IgD-negative memory B cell (primary cell): ENCODE measurements around the gene ARHGAP27. TPM values are rescaled to one million over a fixed set of nuclear protein-coding genes. Genes with fewer than 3 reads are reported as not detected.
A peak's percentile ranks its signal among the peaks of the same experiment; 100 is the strongest.
"Not testable (repeated sequence)": the region's sequence is repeated elsewhere in the genome, so short reads cannot be mapped to it uniquely, and the experiment has no call there.

Source experiments
- H3K27ac Mint-ChIP-seq, 3 donors: one replicate each; pipeline ENCODE4 v1.8.0; 2020 to 2022; ENCODE audit warnings: mild to moderate bottlenecking in 3 of 3, mixed read lengths in 3 of 3, moderate library complexity in 1 of 3
- H3K27me3 Mint-ChIP-seq: one replicate; pipeline ENCODE4 v1.8.0; 2021; ENCODE audit warnings: mixed read lengths
- H3K36me3 Mint-ChIP-seq: one replicate; pipeline ENCODE4 v1.8.0; 2020; ENCODE audit warnings: mild to moderate bottlenecking, mixed read lengths
- H3K4me1 Mint-ChIP-seq, 3 donors: one replicate each; pipeline ENCODE4 v1.8.0; 2020 to 2022; ENCODE audit warnings: mixed read lengths in 3 of 3, mild to moderate bottlenecking in 1 of 3
- H3K4me3 Mint-ChIP-seq, 4 donors: one replicate each; pipeline ENCODE4 v1.8.0; 2020 to 2022; ENCODE audit warnings: mild to moderate bottlenecking in 4 of 4, mixed read lengths in 4 of 4, moderate library complexity in 3 of 4
- H3K9me3 Mint-ChIP-seq, 3 donors: one replicate each; pipeline ENCODE4 v1.8.0; 2020 to 2021; ENCODE audit warnings: mixed read lengths in 3 of 3, mild to moderate bottlenecking in 1 of 3
- polyA plus RNA-seq: library from polyadenylated mRNA; unstranded; fragments of 300-500 nt; fragmentation: Illumina TruSeq; gene quantifications from one replicate; pipeline ENCODE4 v1.2.3, GENCODE V29; 2021

Gene ARHGAP27
- 65.3 TPM for polyA plus RNA-seq

DNA sequence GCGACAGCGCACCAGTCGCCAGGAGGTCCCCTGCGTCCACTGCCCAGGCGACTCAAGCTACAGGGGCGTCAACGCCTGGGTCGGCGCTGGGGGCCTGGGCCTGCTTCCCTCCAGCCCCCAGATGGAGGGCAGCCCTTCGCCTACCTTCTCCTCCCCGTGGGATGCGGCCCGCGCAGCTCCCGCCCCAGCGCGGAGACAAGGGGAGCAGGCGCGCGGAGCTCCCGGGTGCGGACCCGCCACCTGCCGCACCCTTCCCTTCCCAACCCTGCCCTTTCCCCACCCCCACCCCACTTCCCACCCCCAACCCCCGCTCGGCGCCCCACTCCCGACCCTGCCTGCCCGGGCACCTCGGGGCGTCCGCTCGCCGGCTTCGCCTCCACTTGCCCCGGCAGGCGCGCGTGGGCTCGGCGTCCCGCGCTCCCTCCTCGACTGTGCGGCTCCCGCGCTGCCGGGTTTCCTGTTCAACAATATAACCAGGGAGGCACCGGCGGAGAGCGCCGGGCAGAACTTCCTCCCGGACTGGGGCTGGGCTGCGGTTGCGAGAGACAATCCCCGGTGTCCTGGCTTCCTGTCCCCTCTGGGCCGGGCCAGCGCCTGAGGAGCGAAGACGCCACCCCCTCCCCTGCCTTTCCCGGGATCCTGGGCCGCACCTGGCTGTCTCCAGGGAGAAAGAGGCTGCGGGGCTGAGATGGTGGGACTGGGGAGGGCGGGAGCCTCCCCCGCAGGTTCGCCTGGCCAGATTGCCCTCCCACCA lies at the start of gene ARHGAP27:
Gene ARHGAP27, minus strand, starts transcription at position 466 of the 754 bp plus-strand sequence. CDS start 2,591 bp downstream, outside the sequence.
- Mint-ChIP-seq H3K36me3 (no peaks in the 10 kb centered on the region), H3K4me1 (peaks cover 18 to 26% (median 22%) of the 10 kb centered on the region in 3 donors), H3K9me3 (no peaks in the 10 kb centered on the region), H3K27me3 (no peaks in the 10 kb centered on the region), H3K27ac (peak within 1 kb of the TSS; percentile 64 to 73 (median 70)), H3K4me3 (peak within 1 kb of the TSS; percentile 81 to 95 (median 90))

- H3K27me3 Mint-ChIP-seq, H3K36me3 Mint-ChIP-seq, H3K9me3 Mint-ChIP-seq, H3K27ac Mint-ChIP-seq, H3K4me1 Mint-ChIP-seq: not testable (repeated sequence)
- H3K4me3 Mint-ChIP-seq: peak overlapping the region in 1 of 4 donors; percentile 17
Measured at GRCh38 chr17:45482317-45482716, 49.6 kb upstream of the ARHGAP27 start.

- not testable (repeated sequence) for H3K4me1 Mint-ChIP-seq, H3K36me3 Mint-ChIP-seq, H3K9me3 Mint-ChIP-seq, H3K27me3 Mint-ChIP-seq, H3K4me3 Mint-ChIP-seq, H3K27ac Mint-ChIP-seq
Measured at GRCh38 chr17:45475436-45475835, 42.8 kb upstream of the ARHGAP27 start.

DNA sequence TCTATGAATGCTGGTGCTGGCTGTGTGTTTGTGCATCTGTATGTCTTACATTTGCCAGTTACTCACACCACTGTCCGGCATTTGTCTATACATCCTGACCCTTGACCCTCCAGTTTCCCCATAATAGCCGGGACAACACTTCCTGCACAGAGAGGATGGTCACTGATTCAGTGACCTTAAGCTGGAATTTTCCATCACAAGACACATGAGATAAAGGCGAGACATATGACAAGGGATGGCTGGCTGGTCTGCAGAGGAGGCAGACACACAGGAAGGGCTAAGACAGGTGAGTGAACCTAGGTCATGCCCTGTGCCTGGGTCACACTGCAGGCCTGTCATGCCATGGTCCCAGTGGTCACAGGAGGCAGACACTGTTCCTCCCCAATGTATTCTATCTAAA lies 39.6 kb upstream of the ARHGAP27 start:
- H3K4me3 Mint-ChIP-seq, H3K27ac Mint-ChIP-seq, H3K9me3 Mint-ChIP-seq, H3K36me3 Mint-ChIP-seq, H3K27me3 Mint-ChIP-seq, H3K4me1 Mint-ChIP-seq: not testable (repeated sequence)

DNA sequence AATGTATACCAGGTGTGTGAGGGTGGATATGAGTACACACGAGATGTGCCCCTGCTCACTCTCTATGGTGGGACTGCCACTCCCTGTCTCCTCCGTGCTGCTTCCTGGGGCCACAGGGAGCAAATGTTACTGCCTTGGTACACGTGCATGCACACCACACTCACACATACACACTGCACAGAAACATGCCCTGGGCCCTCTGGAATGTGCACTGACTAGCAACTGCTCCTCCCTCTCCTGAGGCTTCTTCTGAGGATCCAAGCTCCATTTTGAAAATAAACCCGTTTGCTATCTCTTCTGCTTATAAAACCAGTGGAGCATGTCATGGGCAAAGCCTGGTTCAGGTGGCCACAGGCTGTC lies 36.5 kb upstream of the ARHGAP27 start:
- H3K27me3 Mint-ChIP-seq, H3K36me3 Mint-ChIP-seq, H3K4me1 Mint-ChIP-seq, H3K4me3 Mint-ChIP-seq, H3K9me3 Mint-ChIP-seq: not testable (repeated sequence)
- H3K27ac Mint-ChIP-seq: peak overlapping the region in 1 of 3 donors; percentile 39

GRCh38 chr17:45468293-45469203 lies 35.9 kb upstream of the ARHGAP27 start:
- not testable (repeated sequence) for H3K9me3 Mint-ChIP-seq, H3K36me3 Mint-ChIP-seq, H3K4me3 Mint-ChIP-seq, H3K4me1 Mint-ChIP-seq, H3K27me3 Mint-ChIP-seq
- peak overlapping the region in 1 of 3 donors; percentile 39 for H3K27ac Mint-ChIP-seq

DNA sequence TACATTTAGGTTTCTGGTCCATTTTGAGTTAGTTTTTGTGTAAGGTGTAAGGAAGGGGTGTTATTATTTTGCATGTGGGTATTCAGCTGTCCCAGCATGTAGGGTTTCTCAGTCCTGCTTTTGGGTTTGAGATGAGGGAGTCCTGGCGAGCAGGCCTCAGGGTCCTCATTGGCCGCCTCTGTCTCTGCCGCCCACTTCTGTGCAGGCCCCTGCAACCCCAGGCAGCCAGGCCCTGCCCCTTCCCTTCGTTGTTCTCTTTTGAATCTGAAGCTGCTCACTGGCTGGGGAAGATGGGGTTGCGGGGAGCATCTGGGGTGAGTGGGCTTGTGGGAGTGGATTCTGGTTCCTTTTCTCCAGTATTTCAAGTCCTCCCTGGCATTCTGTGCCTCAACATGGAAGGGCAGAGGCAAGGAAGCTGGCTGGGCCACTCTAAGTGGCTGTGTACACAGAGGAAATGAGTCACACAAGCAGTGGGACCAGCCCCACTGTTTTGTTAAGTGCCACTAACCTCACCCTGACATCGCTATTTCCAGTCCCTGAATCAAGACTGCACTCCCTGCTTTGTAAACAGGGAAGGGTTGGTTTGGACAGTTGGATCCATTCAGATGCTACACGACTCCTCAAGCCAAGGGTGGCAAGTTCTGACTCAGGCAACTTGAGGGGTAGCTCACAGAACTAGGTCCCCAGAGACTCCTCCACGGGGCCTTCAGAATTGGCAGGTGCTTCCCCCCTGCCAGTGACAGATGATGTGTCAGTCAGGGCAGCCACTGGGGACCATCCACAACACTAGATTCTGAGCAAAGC lies 29.1 kb upstream of the ARHGAP27 start:
- H3K36me3 Mint-ChIP-seq, H3K27me3 Mint-ChIP-seq, H3K9me3 Mint-ChIP-seq: not testable (repeated sequence)
- H3K4me3 Mint-ChIP-seq: peak overlapping the region in 2 of 4 donors; percentile 61 to 76
- H3K4me1 Mint-ChIP-seq: peaks cover 10 to 14% (median 13%) of the 10 kb centered on the region in 3 donors
- H3K27ac Mint-ChIP-seq: peak overlapping the region in 2 of 3 donors; percentile 65 to 67

DNA sequence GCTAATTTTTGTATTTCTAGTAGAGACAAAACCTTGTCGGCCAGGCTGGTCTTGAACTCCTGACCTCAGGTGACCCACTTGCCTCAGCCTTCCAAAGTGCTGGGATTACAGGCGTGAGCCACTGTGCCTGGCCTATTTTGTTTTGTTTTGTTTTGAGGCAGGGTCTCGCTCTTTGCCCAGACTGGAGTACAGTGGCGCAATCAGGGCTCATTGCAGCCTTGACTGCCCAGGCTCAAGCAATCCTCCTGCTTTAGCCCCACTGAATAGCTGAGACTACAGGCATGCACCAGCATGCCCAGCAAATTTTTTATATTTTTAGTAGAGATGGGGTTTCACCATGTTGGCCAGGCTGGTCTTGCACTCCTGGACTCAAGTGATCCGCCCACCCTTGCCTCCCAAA lies 27.8 kb upstream of the ARHGAP27 start:
- H3K36me3 Mint-ChIP-seq, H3K9me3 Mint-ChIP-seq, H3K27me3 Mint-ChIP-seq, H3K27ac Mint-ChIP-seq, H3K4me3 Mint-ChIP-seq: not testable (repeated sequence)
- peaks cover 10 to 14% (median 13%) of the 10 kb centered on the region in 3 donors for H3K4me1 Mint-ChIP-seq

GRCh38 chr17:45454341-45454740 lies 21.7 kb upstream of the ARHGAP27 start:
- peak overlapping the region in 1 of 4 donors; percentile 45 for H3K4me3 Mint-ChIP-seq
- peak overlapping the region in 1 of 3 donors; percentile 67 for H3K27ac Mint-ChIP-seq
- not testable (repeated sequence) for H3K9me3 Mint-ChIP-seq, H3K27me3 Mint-ChIP-seq, H3K36me3 Mint-ChIP-seq
- peaks cover 4 to 10% (median 9%) of the 10 kb centered on the region in 3 donors for H3K4me1 Mint-ChIP-seq

GRCh38 chr17:45453731-45454130 lies 21.1 kb upstream of the ARHGAP27 start:
- not testable (repeated sequence) for H3K27me3 Mint-ChIP-seq, H3K27ac Mint-ChIP-seq, H3K9me3 Mint-ChIP-seq, H3K4me3 Mint-ChIP-seq, H3K36me3 Mint-ChIP-seq
- H3K4me1 Mint-ChIP-seq: peaks cover 4 to 10% (median 8%) of the 10 kb centered on the region in 3 donors

- not testable (repeated sequence) for H3K9me3 Mint-ChIP-seq, H3K27ac Mint-ChIP-seq, H3K27me3 Mint-ChIP-seq, H3K4me3 Mint-ChIP-seq, H3K36me3 Mint-ChIP-seq
- H3K4me1 Mint-ChIP-seq: peaks cover 4 to 10% (median 8%) of the 10 kb centered on the region in 3 donors
Measured at GRCh38 chr17:45453225-45453534, 20.5 kb upstream of the ARHGAP27 start.

- Mint-ChIP-seq H3K4me3 (peak overlapping the region in 2 of 4 donors; percentile 54 to 80), H3K4me1 (peaks cover 4 to 10% (median 8%) of the 10 kb centered on the region in 3 donors)
- not testable (repeated sequence) for H3K27ac Mint-ChIP-seq, H3K27me3 Mint-ChIP-seq, H3K36me3 Mint-ChIP-seq, H3K9me3 Mint-ChIP-seq
Measured at GRCh38 chr17:45452329-45453224, 19.9 kb upstream of the ARHGAP27 start.

- not testable (repeated sequence) for H3K27ac Mint-ChIP-seq, H3K36me3 Mint-ChIP-seq, H3K27me3 Mint-ChIP-seq, H3K9me3 Mint-ChIP-seq
- Mint-ChIP-seq H3K4me1 (peaks cover 4 to 10% (median 8%) of the 10 kb centered on the region in 3 donors), H3K4me3 (peak overlapping the region in 1 of 4 donors; percentile 84)
Measured at GRCh38 chr17:45451660-45452059, 19.0 kb upstream of the ARHGAP27 start.

- H3K9me3 Mint-ChIP-seq: no peaks in the 10 kb centered on the region
- no peaks in the 10 kb centered on the region for H3K27me3 Mint-ChIP-seq
- peaks cover 4 to 10% (median 8%) of the 10 kb centered on the region in 3 donors for H3K4me1 Mint-ChIP-seq
- peaks cover 3% of the 10 kb centered on the region for H3K36me3 Mint-ChIP-seq
- H3K4me3 Mint-ChIP-seq: no peak overlapping the region
- H3K27ac Mint-ChIP-seq: no peak overlapping the region
Measured at GRCh38 chr17:45451131-45451530, 18.5 kb upstream of the ARHGAP27 start.
